Esophagus (tissue), 2 donors: Measurements from ENCODE around the gene SMIM20. TPM values are rescaled to one million over a fixed set of nuclear protein-coding genes. Genes with fewer than 3 reads are reported as not detected.

Experiments
- H3K27ac ChIP-seq, 2 donors: one replicate each; pipeline ENCODE4 v1.5.1; 2013; ENCODE audit warnings: low read depth in 2 of 2, mild to moderate bottlenecking in 2 of 2, inconsistent platforms in 1 of 2, low read length in 1 of 2, moderate library complexity in 1 of 2
- H3K27me3 ChIP-seq, 2 donors: one replicate each; pipeline ENCODE4 v1.6.1; 2013; ENCODE audit warnings: low read length in 2 of 2, control low read depth in 1 of 2, mild to moderate bottlenecking in 1 of 2; ENCODE audit not compliant: insufficient read depth in 2 of 2, control insufficient read depth in 1 of 2
- H3K36me3 ChIP-seq, 2 donors: one replicate each; pipeline ENCODE4 v1.6.1; 2013; ENCODE audit warnings: low read length in 1 of 2; ENCODE audit not compliant: control insufficient read depth in 2 of 2, insufficient read depth in 2 of 2
- H3K4me1 ChIP-seq, 2 donors: one replicate each; pipeline ENCODE4 v1.6.1; 2013; ENCODE audit warnings: low read length in 1 of 2; ENCODE audit not compliant: control insufficient read depth in 2 of 2, insufficient read depth in 2 of 2
- H3K4me3 ChIP-seq, 2 donors: one replicate each; pipeline ENCODE4 v1.5.1; 2013; ENCODE audit warnings: low read length in 2 of 2, mild to moderate bottlenecking in 2 of 2, low read depth in 1 of 2, moderate library complexity in 1 of 2
- H3K9me3 ChIP-seq, 2 donors: one replicate each; pipeline ENCODE4 v1.6.1; 2013; ENCODE audit warnings: mild to moderate bottlenecking in 2 of 2, low read depth in 1 of 2, low read length in 1 of 2, moderate library complexity in 1 of 2; ENCODE audit not compliant: control insufficient read depth in 2 of 2, insufficient read depth in 1 of 2
- WGBS, 2 donors: extraction: QIAGEN DNeasy Blood & Tissue Kit; methylation state at CpG; one replicate each; pipeline ENCODE4 v1.1.7; 2013; 5-methylcytosine and 5-hydroxymethylcytosine counted together
- polyA plus RNA-seq, 2 donors: library from polyadenylated mRNA; stranded (reverse); fragments of 200-250 nt; gene quantifications; one replicate each; pipeline ENCODE4 v1.2.3, GENCODE V29; 2013
- donor health status: healthy with polysubstance abuse.
- donor health status: Bipolar disorder and iron deficiency.

The SMIM20 gene
- polyA plus RNA-seq, 2 donors, result 8.7 to 15.9 TPM

DNA sequence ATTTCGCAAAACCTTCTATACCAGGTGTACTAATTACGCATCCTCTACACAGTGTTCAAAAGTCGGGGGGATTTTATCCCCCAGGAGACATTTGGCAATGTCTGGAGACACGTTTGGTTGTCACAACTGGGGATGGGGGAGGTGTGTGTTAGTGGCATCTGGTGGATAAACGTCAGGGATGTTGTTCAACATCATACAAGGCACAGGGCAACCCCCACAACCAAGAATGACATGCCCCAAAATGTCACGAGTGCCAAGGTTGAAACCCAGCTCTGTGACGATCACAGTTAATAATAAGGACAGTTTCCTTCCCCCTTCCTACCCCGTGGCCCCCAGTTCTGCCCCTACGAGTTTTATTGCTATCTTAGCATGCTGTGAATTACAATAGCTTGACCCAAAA is 35.3 kb upstream of the SMIM20 start:
- H3K4me1 ChIP-seq, result no peaks in the 10 kb centered on the region
- 64 to 75% methylated on average over 9 of the region's 9 CpGs for WGBS, 2 donors
- no peaks in the 10 kb centered on the region for H3K9me3 ChIP-seq
- H3K36me3 ChIP-seq, result no peaks in the 10 kb centered on the region
- no peak overlapping the region for H3K27ac ChIP-seq
- no peaks in the 10 kb centered on the region for H3K27me3 ChIP-seq
- H3K4me3 ChIP-seq, result no peak overlapping the region

DNA sequence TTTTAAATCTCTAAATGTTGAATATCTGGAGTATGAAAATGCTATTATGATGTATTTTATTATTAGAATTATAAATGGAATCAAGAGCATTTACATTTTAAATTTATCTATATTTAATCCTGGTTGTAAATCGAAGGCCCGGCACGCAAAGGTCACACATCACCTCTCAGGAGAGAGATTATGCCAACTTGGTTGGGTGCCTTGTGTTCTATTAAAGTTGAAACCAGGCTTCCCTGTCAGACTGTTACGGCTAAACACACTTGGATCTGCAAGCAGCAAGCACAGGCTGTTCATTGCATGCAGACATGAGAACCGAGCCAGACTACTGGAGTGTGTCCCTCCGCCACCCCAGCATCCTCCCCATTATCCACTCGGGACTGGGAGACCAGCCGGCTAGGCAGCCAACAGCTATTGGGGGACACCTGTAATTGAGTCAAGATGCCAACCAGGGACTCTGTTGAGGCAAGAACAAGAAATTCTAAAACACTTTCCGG is 34.9 kb upstream of the SMIM20 start:
- Histone ChIP-seq H3K36me3 (no peaks in the 10 kb centered on the region), H3K27ac (no peak overlapping the region), H3K9me3 (no peaks in the 10 kb centered on the region), H3K4me1 (no peaks in the 10 kb centered on the region), H3K4me3 (no peak overlapping the region), H3K27me3 (no peaks in the 10 kb centered on the region)
- 87 to 88% methylated on average over 9 of the region's 9 CpGs for WGBS, 2 donors

DNA sequence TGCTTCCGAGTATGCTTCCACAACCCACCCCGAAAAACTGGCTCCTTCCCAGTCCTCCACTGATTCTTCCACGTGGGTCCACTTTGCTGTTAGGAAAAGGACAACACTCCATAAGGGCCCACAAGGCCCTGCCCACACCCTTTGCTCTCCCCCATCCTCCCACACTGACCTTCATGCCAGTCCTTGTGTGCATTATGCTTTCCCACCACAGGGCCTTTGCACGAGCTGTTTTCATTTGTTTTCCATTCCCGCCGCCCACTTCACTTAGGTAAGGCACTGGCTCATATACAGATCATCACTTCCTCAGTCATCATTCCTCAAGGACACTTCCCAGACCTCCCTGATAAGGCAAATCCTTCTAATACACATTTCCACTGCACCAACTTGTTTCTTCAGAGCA is 34.4 kb upstream of the SMIM20 start:
- 94 to 97% methylated on average over 6 of the region's 6 CpGs for WGBS, 2 donors
- H3K4me1 ChIP-seq, result no peaks in the 10 kb centered on the region
- H3K4me3 ChIP-seq, result no peak overlapping the region
- H3K27me3 ChIP-seq, result no peaks in the 10 kb centered on the region
- no peaks in the 10 kb centered on the region for H3K9me3 ChIP-seq
- H3K27ac ChIP-seq, result no peak overlapping the region
- H3K36me3 ChIP-seq, result no peaks in the 10 kb centered on the region

DNA sequence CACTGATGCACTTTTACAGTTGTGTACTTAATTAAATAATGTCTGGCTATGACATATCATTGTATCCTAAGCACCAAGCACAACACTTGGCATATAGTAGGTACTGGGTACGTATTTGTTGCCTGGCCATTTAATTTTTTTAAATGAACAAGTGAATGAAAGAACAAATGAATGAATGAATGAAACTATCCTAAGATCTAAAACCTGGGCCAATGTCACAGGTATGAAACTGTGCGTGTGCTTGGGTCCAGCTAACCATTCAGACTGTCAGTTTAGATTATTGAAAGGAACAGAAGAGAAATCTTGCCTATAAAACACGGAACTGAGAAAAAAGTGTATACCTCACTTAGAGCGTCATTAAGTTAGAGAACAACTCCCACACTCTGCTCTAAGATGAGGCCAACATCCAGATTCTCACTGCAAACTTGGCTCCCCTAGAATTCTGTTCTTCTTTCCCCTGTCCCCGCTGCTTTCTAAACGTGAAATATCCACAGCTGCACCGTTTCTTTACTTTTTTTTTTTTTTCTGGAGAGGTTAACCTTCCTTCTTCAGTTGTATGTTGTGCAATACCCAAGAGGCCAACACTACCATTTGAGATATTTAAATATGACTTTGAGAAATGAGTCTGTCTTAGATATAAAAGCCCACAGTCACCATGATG is 33.9 kb upstream of the SMIM20 start:
- Histone ChIP-seq H3K9me3 (no peaks in the 10 kb centered on the region), H3K4me3 (no peak overlapping the region), H3K4me1 (no peaks in the 10 kb centered on the region), H3K36me3 (no peaks in the 10 kb centered on the region), H3K27me3 (no peaks in the 10 kb centered on the region), H3K27ac (no peak overlapping the region)
- 70 to 72% methylated on average over 7 of the region's 7 CpGs for WGBS, 2 donors

DNA sequence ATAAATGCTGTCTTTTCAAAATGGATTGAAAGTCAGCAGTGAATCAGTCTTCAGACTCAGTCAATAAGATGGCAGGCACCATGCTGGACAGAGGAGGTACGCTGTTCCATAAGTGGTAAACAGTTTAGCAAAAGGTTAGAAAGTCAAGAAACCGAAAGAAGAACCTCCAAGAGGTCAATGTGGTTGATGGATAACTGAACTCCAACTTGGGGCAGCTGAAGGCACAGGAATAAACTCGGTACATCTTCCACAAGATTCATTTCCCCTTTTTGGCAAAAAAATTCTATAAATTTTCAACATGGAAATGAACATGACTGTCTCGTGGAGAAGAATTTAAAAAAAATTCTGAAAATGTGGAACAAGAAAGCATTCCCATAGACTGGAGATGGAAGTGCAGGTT is 32.8 kb upstream of the SMIM20 start:
- Histone ChIP-seq H3K27ac (no peak overlapping the region), H3K4me1 (no peaks in the 10 kb centered on the region), H3K36me3 (no peaks in the 10 kb centered on the region), H3K4me3 (no peak overlapping the region), H3K9me3 (no peaks in the 10 kb centered on the region), H3K27me3 (no peaks in the 10 kb centered on the region)
- 81 to 83% methylated on average over 4 of the region's 4 CpGs for WGBS, 2 donors

DNA sequence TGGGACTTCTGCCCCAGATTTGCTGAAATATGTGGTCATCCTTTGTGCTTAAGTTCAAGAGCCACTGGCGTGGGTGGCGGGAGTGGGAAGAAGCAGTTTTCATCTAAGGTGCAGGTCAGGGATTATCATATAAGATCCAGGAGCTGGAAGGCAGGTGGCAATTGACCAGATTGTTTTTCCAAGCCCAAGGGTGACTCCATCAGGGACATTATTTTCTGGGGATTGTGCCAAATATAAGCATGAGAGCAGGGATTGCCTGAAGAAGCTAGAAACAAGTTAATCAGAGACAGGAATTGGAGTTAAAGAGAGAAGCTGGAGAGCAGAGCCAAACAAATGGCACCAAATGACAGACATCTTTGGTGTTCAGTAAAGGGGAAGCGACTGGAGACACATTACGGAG is 31.8 kb upstream of the SMIM20 start:
- Histone ChIP-seq H3K4me3 (no peak overlapping the region), H3K9me3 (no peaks in the 10 kb centered on the region), H3K4me1 (no peaks in the 10 kb centered on the region), H3K27me3 (no peaks in the 10 kb centered on the region), H3K36me3 (no peaks in the 10 kb centered on the region), H3K27ac (no peak overlapping the region)
- WGBS, 2 donors, result 80 to 91% methylated on average over 4 of the region's 4 CpGs

DNA sequence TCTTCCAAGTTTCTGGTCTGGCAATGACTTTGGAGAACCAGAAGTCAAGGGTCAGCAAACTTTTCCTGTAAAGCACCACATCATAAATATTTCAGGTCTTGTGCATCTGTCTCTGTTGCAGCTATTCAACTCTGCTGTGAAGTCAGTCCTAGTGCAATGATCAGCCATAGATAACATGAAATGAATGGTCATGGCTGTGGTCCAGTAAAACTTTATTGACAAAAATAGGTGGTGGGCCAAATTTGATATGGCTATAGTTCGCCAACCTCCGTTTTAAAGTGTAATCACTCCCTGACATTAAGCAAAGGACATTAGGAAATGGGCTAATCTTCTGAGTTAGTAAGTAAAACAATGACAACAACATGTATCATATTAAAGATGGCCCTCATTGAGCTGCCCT is 30.5 kb upstream of the SMIM20 start:
- H3K36me3 ChIP-seq, result no peaks in the 10 kb centered on the region
- 86 to 90% methylated on average over 2 of the region's 2 CpGs for WGBS, 2 donors

DNA sequence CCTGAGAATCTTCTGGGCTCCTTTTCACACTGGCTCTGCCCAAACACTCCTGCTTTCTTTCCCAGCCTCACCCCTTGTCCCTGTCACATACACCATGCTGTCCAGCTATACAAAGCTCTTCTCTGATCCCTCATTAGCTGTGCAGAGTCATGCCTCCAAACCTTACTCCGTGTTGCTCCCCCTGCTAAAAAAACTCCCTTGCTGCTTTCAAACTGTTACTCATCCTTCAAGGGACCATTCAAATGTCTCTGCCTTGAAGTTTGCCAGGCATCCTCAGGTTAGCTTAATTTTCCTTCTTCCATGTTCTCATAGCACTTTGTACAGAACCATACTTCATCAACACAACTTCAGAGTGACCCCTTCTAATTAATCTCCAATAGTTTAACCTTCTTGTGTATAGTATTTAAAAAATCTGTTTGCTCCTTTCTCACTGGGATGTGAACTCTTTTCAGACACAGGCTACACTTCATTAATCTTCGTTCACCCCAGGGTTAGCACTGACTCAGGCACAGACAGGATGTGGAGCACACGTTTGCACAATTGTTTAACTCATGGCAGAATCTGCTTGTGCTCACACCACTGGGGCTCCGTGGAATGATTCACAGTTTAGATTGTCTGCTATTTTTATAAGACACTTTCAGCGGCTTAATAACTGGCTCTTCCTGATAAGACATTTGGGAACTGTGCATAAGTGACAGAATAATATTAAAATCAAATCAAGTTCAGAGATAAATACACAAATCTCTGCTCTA is 29.8 kb upstream of the SMIM20 start:
- no peaks in the 10 kb centered on the region for H3K27me3 ChIP-seq

More for the DNA sequence above, 30.5 kb upstream of the SMIM20 start:
- H3K4me3 ChIP-seq, result no peak overlapping the region
- no peaks in the 10 kb centered on the region for H3K27me3 ChIP-seq
- H3K27ac ChIP-seq, result no peak overlapping the region
- no peaks in the 10 kb centered on the region for H3K4me1 ChIP-seq
- no peaks in the 10 kb centered on the region for H3K9me3 ChIP-seq

DNA sequence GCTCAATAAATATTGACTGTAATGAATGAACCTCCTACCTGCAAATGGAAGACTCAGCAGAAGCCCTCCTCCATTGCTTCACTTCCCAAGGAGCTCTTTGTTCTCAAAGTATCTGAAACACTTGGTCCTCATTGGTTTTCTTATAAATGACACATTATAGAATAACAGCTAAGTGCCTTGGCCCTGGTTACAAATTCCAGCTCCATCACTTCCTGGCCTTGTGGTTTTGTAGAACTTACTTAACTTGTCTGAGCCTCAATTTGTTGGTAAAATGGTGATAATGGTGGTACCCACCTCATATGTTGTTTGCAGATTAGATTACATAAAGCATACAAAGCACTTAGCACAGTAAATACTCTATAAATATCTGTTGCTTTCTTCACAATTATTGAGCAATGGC is 25.2 kb upstream of the SMIM20 start:
- Histone ChIP-seq H3K27me3 (no peaks in the 10 kb centered on the region), H3K27ac (no peak overlapping the region), H3K4me3 (no peak overlapping the region), H3K4me1 (no peaks in the 10 kb centered on the region), H3K36me3 (no peaks in the 10 kb centered on the region), H3K9me3 (no peaks in the 10 kb centered on the region)

More for the DNA sequence above, 29.8 kb upstream of the SMIM20 start:
- Histone ChIP-seq H3K36me3 (no peaks in the 10 kb centered on the region), H3K4me3 (no peak overlapping the region), H3K27ac (no peak overlapping the region), H3K4me1 (no peaks in the 10 kb centered on the region), H3K9me3 (no peaks in the 10 kb centered on the region)
- WGBS, 2 donors, result 22 to 38% methylated on average over 5 of the region's 5 CpGs
